Aortic smooth muscle cell (primary cell): Measurements from ENCODE around the gene ABCF1. TPM values are rescaled to one million over a fixed set of nuclear protein-coding genes. Genes with fewer than 3 reads are reported as not detected.

Experiments used
- total RNA-seq: library from RNA; depleted of rRNA; stranded (reverse); fragments of >200 nt; gene quantifications from 2 replicates; pipeline ENCODE4 v1.2.3, GENCODE V29; 2014

Gene ABCF1
- total RNA-seq, result 34.1 and 49.5 TPM in 2 replicates

GRCh38 chr6:30571075-30571761 is at the start of gene ABCF1:
TSS of gene ABCF1 (plus strand) at chr6:30571442. CDS start at chr6:30571488, 46 bp downstream.

GRCh38 chr6:30556066-30556905 is 15.0 kb upstream of the ABCF1 start, which contains the start of gene GNL1:
TSS of gene GNL1 (minus strand) at chr6:30556489. CDS start at chr6:30556203, 286 bp downstream.

GRCh38 chr6:30556906-30557682 is 14.1 kb upstream of the ABCF1 start, which contains the start of gene PRR3:
TSS of gene PRR3 (plus strand) at chr6:30557295. CDS start at chr6:30557345, 50 bp downstream.

GRCh38 chr6:30616811-30617564 is 45.7 kb downstream of the ABCF1 start, which contains the start of gene PPP1R10:
TSS of gene PPP1R10 (minus strand) at chr6:30617243. CDS start at chr6:30609944, 7,299 bp downstream.

GRCh38 chr6:30617565-30618269 is 46.5 kb downstream of the ABCF1 start, which contains the start of gene MRPS18B:
TSS of gene MRPS18B (plus strand) at chr6:30617840. CDS start at chr6:30617866, 26 bp downstream.

GRCh38 chr6:30626484-30627366 is 55.5 kb downstream of the ABCF1 start, which contains the start of gene ATAT1:
TSS of gene ATAT1 (plus strand) at chr6:30626874.

Other genes starting within 250 kb of the ABCF1 start
- gene TRIM39, start 244.5 kb upstream of the ABCF1 start, total RNA-seq, result 6.6 and 8.4 TPM in 2 replicates
- gene RPP21, start 226.3 kb upstream of the ABCF1 start, total RNA-seq, result 16.5 and 21.1 TPM in 2 replicates
- 199 and 242 TPM in 2 replicates for gene HLA-E, start 81.9 kb upstream of the ABCF1 start, total RNA-seq
- 57.0 and 60.9 TPM in 2 replicates for gene GNL1, start 15.0 kb upstream of the ABCF1 start, total RNA-seq
- gene PRR3, start 14.1 kb upstream of the ABCF1 start, total RNA-seq, result 4.5 and 4.7 TPM in 2 replicates
- 11.1 and 12.6 TPM in 2 replicates for gene PPP1R10, start 45.8 kb downstream of the ABCF1 start, total RNA-seq
- gene MRPS18B, start 46.4 kb downstream of the ABCF1 start, total RNA-seq, result 39.6 and 44.9 TPM in 2 replicates
- 2.4 and 3.2 TPM in 2 replicates for gene ATAT1, start 55.4 kb downstream of the ABCF1 start, total RNA-seq
- gene C6orf136, start 75.7 kb downstream of the ABCF1 start, total RNA-seq, result 1.7 TPM in 2 replicates
- 33.3 and 46.6 TPM in 2 replicates for gene DHX16, start 101.6 kb downstream of the ABCF1 start, total RNA-seq
- gene PPP1R18, start 115.2 kb downstream of the ABCF1 start, total RNA-seq, result 68.2 and 79.1 TPM in 2 replicates
- gene NRM, start 119.5 kb downstream of the ABCF1 start, total RNA-seq, result 2.2 and 3.1 TPM in 2 replicates
- gene MDC1, start 145.8 kb downstream of the ABCF1 start, total RNA-seq, result 4.6 and 5.1 TPM in 2 replicates
- gene TUBB, start 148.9 kb downstream of the ABCF1 start, total RNA-seq, result 421 and 431 TPM in 2 replicates
- 138 and 150 TPM in 2 replicates for gene FLOT1, start 171.2 kb downstream of the ABCF1 start, total RNA-seq
- 14.3 and 32.0 TPM in 2 replicates for gene IER3, start 173.1 kb downstream of the ABCF1 start, total RNA-seq